Measurements from ENCODE around the gene ANKRD10. TPM values are rescaled to one million over a fixed set of nuclear protein-coding genes. Genes with fewer than 3 reads are reported as not detected.

The ANKRD10 gene
- polyA plus RNA-seq, 1 donor = 172 TPM

DNA sequence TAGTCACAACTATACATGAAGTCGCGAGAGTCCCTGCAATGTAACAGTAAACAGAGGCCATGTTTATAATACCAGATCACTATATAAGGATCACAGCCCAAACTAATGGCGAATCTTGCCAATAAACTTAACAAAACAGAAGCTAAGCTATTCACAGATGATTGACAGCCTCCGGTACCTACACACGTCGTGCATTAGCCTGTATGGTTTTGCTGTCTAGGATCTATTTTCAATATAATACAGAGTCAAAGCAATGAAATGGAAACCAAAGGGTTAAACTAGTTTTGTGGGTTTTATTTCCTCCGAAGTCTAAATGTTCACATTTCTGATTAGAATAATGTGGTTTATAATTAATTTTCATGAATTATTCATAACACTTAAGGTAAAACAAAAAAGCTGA, 10.1 kb downstream of the ANKRD10 start:
- no peaks in the 10 kb centered on the region for H3K9me3 ChIP-seq (ENCODE audit: control insufficient read depth, low read depth, low read length)
- DNase-seq = no peak
- H3K4me3 ChIP-seq (ENCODE audit: low read length) = no peak overlapping the region
- peaks cover 41% of the 10 kb centered on the region for H3K36me3 ChIP-seq (ENCODE audit: control insufficient read depth, insufficient read depth, low read length)
- H3K27me3 ChIP-seq (ENCODE audit: control insufficient read depth, insufficient read depth, low read length) = no peaks in the 10 kb centered on the region
- H3K27ac ChIP-seq (ENCODE audit: low read length) = no peak overlapping the region
- WGBS (ENCODE audit: insufficient coverage, low lambda C conversion rate) = no CpG with 5 or more reads among the region's 7 CpGs
- peaks cover 3% of the 10 kb centered on the region for H3K4me1 ChIP-seq (ENCODE audit: control insufficient read depth, insufficient read depth, low read length)

DNA sequence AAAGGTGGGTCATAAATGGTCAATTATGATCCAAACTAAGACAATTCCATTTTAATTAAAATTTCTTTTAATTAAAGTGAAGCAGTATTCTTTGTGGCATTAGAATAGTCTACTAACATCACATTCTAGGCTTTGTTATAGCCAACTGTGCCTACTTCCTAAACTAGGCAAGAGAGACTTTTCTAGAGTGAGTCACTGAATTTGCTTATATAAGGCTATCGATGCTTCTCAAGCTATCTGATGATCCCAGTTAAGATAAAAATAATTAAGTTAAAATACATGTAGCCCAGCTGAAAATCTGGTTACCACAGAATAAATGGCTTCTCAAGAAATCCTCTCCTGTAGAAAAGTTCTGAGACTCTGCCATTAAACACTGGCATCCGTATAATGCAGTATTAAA, 12.5 kb downstream of the ANKRD10 start:
- Histone ChIP-seq H3K27ac (ENCODE audit: low read length) (no peak overlapping the region), H3K4me1 (ENCODE audit: control insufficient read depth, insufficient read depth, low read length) (no peaks in the 10 kb centered on the region), H3K9me3 (ENCODE audit: control insufficient read depth, low read depth, low read length) (no peaks in the 10 kb centered on the region), H3K27me3 (ENCODE audit: control insufficient read depth, insufficient read depth, low read length) (no peaks in the 10 kb centered on the region), H3K4me3 (ENCODE audit: low read length) (no peak overlapping the region), H3K36me3 (ENCODE audit: control insufficient read depth, insufficient read depth, low read length) (peaks cover 28% of the 10 kb centered on the region)
- 72% methylated on average over 2 of the region's 2 CpGs for WGBS (ENCODE audit: insufficient coverage, low lambda C conversion rate)
- no peak for DNase-seq

DNA sequence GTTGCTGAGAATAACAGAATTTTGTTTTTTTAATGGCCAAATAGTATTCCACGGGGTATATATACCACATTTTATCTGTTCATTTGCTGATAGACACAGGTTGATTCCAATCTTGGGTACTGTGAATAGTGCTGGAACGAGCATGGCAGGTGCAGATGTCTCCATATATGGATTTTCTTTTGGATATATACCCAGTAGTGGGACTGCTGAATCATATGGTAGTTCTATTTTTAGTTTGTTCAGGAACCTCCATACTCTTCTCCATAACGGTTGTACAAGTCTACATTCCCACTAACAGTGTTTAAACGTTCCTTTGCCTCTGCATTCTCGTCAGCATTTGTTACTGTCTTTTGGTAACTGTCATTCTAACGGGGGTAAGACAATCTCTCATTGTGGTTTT, 17.3 kb downstream of the ANKRD10 start:
- H3K4me1 ChIP-seq (ENCODE audit: control insufficient read depth, insufficient read depth, low read length) = no peaks in the 10 kb centered on the region
- no peak overlapping the region for H3K4me3 ChIP-seq (ENCODE audit: low read length)
- 89% methylated on average over 3 of the region's 6 CpGs for WGBS (ENCODE audit: insufficient coverage, low lambda C conversion rate)
- no peak for DNase-seq
- no peaks in the 10 kb centered on the region for H3K27me3 ChIP-seq (ENCODE audit: control insufficient read depth, insufficient read depth, low read length)
- H3K27ac ChIP-seq (ENCODE audit: low read length) = no peak overlapping the region
- no peaks in the 10 kb centered on the region for H3K9me3 ChIP-seq (ENCODE audit: control insufficient read depth, low read depth, low read length)
- peaks cover 22% of the 10 kb centered on the region for H3K36me3 ChIP-seq (ENCODE audit: control insufficient read depth, insufficient read depth, low read length)

DNA sequence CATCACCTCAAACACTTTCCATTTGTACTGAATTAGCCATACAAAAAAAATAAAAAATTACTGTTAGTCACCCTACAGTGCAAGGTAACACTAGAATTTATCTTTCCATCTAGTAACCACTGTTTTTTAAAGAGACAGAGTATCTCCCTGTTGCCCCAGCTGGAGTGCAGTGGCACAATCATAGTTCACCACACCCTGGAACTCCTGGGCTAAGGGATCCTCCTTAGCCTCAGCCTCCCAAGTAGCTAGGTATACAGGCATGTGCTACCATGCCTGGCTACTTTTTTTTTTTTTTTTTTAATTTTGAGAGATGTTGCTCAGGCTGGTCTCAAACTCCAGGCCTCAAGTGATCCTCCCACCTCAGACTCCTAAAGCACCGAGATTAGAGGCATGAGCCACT, 17.9 kb downstream of the ANKRD10 start:
- Histone ChIP-seq H3K27ac (ENCODE audit: low read length) (no peak overlapping the region), H3K4me3 (ENCODE audit: low read length) (no peak overlapping the region), H3K4me1 (ENCODE audit: control insufficient read depth, insufficient read depth, low read length) (no peaks in the 10 kb centered on the region), H3K9me3 (ENCODE audit: control insufficient read depth, low read depth, low read length) (no peaks in the 10 kb centered on the region), H3K36me3 (ENCODE audit: control insufficient read depth, insufficient read depth, low read length) (peaks cover 21% of the 10 kb centered on the region), H3K27me3 (ENCODE audit: control insufficient read depth, insufficient read depth, low read length) (no peaks in the 10 kb centered on the region)
- no peak for DNase-seq
- no CpG with 5 or more reads among the region's 1 CpG for WGBS (ENCODE audit: insufficient coverage, low lambda C conversion rate)

DNA sequence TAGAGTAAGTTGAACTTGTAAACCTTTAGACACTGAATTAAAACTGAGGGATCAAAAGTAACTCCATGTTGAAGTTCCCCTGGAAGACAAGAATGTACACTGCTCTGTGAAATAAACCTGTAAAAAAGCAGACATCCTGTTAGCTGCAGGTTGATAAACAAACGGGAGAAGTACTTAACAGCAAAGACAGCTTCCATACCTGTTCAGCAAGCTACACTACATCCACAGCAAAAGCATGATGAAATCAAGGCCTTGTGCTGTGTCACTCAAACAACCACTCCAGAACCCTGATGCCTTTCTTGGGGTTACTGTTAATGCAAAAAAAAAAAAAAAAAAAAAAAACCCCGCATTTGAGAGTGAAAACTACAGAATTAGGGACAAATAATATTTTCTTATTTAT, 20.8 kb downstream of the ANKRD10 start:
- H3K9me3 ChIP-seq (ENCODE audit: control insufficient read depth, low read depth, low read length) = no peaks in the 10 kb centered on the region
- H3K4me3 ChIP-seq (ENCODE audit: low read length) = no peak overlapping the region
- no CpG with 5 or more reads among the region's 2 CpGs for WGBS (ENCODE audit: insufficient coverage, low lambda C conversion rate)
- H3K4me1 ChIP-seq (ENCODE audit: control insufficient read depth, insufficient read depth, low read length) = no peaks in the 10 kb centered on the region
- no peak for DNase-seq
- H3K27ac ChIP-seq (ENCODE audit: low read length) = no peak overlapping the region
- H3K36me3 ChIP-seq (ENCODE audit: control insufficient read depth, insufficient read depth, low read length) = peaks cover 18% of the 10 kb centered on the region
- H3K27me3 ChIP-seq (ENCODE audit: control insufficient read depth, insufficient read depth, low read length) = no peaks in the 10 kb centered on the region

DNA sequence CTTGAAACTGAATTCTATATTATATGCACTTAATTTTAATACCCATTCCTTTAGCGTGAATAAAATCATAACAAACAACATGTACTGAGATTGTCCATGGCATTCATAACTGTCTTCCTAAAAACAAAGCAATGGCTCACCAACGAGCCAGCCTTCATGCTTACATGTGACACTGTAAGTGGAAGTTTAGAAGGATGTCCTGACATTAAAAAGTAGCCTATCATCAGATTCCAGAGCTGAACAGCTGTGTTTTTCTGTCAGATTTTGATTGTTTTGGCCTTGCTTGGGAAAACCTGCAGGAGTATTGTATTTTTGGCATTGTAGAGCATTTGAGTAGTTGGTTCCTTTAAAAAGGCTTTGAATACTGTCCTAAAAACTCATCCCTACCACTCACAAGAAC, 21.3 kb downstream of the ANKRD10 start:
- no peak overlapping the region for H3K27ac ChIP-seq (ENCODE audit: low read length)
- no peaks in the 10 kb centered on the region for H3K27me3 ChIP-seq (ENCODE audit: control insufficient read depth, insufficient read depth, low read length)
- H3K36me3 ChIP-seq (ENCODE audit: control insufficient read depth, insufficient read depth, low read length) = peaks cover 18% of the 10 kb centered on the region
- H3K4me3 ChIP-seq (ENCODE audit: low read length) = no peak overlapping the region
- WGBS (ENCODE audit: insufficient coverage, low lambda C conversion rate) = 100% methylated on average over 1 of the region's 2 CpGs
- H3K4me1 ChIP-seq (ENCODE audit: control insufficient read depth, insufficient read depth, low read length) = no peaks in the 10 kb centered on the region
- DNase-seq = no peak
- H3K9me3 ChIP-seq (ENCODE audit: control insufficient read depth, low read depth, low read length) = no peaks in the 10 kb centered on the region

DNA sequence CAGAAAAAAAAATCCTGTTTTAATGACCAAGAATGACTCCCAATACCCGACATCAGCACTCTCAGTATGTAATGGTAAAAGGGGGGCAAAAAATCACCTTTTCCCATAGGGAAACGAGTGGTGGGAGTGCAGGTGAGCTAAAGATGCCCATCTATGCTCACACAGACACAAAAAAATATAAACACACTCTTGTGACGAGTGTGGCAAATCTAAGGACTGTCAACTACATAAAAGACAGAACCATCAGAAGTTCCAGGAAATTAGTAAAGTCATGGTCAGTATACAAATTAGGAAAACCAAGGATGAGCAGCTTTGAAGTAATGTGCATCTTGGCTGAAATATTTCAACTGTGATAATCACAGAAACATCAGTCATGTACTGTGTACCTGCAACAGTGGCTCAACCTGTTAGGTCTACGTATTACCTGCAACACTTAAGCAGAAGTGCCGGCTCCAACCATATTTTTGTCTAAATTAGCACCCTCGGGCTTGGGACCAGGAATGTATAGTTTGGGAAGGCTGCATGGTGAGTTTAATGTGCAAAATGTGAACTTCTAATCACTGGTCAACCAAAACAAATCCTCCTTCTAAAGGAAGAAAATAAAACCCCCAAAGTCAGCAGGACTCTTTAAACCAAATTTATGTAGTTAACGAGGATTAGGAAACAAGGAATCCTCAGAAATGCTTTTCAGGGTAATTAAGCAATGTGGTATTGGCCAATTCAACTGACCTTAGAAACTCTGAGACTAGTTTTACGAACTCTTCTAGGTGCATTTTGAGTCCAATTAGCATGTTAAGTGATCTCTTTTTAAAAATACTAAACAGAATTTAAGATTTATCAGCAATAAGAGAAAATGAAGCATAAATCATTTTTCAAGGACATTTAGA, 24.3 kb downstream of the ANKRD10 start:
- no peak for DNase-seq
- Histone ChIP-seq H3K4me3 (ENCODE audit: low read length) (no peak overlapping the region), H3K27me3 (ENCODE audit: control insufficient read depth, insufficient read depth, low read length) (no peaks in the 10 kb centered on the region), H3K27ac (ENCODE audit: low read length) (no peak overlapping the region), H3K36me3 (ENCODE audit: control insufficient read depth, insufficient read depth, low read length) (peaks cover 11% of the 10 kb centered on the region), H3K4me1 (ENCODE audit: control insufficient read depth, insufficient read depth, low read length) (no peaks in the 10 kb centered on the region), H3K9me3 (ENCODE audit: control insufficient read depth, low read depth, low read length) (no peaks in the 10 kb centered on the region)
- 80% methylated on average over 1 of the region's 8 CpGs for WGBS (ENCODE audit: insufficient coverage, low lambda C conversion rate)

DNA sequence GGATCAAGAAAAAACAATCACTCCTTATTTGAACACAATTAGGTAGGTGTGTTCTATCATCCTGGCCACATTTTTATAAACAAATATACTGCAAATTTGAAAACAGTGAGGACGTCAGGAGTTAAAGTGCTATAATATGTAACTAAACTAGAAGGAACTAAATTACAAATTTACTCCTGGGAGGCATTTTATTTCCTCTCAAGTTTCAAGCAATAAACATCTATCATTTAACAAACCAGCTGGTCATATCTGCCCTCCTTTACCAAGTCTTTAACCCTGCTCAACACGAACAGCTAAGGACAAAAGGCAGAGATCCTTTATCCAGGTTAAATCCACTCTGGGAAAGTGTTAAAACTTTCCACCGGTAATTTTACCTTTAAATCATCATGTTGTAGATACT, 26.5 kb downstream of the ANKRD10 start:
- no peaks in the 10 kb centered on the region for H3K4me1 ChIP-seq (ENCODE audit: control insufficient read depth, insufficient read depth, low read length)
- no CpG with 5 or more reads among the region's 3 CpGs for WGBS (ENCODE audit: insufficient coverage, low lambda C conversion rate)
- no peak for DNase-seq
- H3K27ac ChIP-seq (ENCODE audit: low read length) = no peak overlapping the region
- no peaks in the 10 kb centered on the region for H3K27me3 ChIP-seq (ENCODE audit: control insufficient read depth, insufficient read depth, low read length)
- no peak overlapping the region for H3K4me3 ChIP-seq (ENCODE audit: low read length)
- H3K9me3 ChIP-seq (ENCODE audit: control insufficient read depth, low read depth, low read length) = no peaks in the 10 kb centered on the region
- H3K36me3 ChIP-seq (ENCODE audit: control insufficient read depth, insufficient read depth, low read length) = peaks cover 7% of the 10 kb centered on the region

DNA sequence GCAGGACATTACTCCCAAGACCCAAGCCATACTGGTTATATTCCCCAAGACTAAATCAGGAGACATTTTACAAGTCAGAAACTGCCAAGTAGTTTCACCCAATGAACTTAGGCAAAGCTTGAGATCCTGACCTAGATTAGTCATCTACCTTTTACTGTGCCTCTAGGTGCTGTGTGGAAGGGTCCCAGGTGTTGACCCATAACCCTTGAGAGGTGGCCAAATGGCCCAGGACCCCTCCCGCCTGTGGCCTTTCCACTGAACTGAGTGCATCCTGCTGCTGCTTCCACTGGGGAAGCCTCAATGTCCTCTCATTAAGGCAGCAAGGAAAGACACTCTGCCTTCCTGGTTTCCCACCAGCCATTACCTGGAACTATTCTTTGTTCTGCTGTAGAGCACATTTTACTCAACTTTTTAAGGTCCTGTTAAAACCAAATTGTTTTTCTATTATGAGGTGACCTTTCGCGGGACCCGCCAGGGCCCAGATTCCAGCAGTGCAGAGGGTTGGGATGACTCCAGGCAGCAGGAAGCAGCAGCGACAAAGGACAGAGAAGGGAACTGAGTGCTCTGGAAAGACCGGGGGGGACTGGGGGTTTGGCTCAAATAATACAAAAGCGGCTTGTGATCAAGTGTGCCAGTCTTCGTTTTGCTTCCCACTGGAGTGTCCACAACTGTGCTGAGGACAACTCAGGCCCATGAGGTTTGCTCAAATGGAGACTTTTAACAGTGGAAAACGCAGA, 27.1 kb downstream of the ANKRD10 start:
- no peaks in the 10 kb centered on the region for H3K9me3 ChIP-seq (ENCODE audit: control insufficient read depth, low read depth, low read length)
- H3K36me3 ChIP-seq (ENCODE audit: control insufficient read depth, insufficient read depth, low read length) = peaks cover 3% of the 10 kb centered on the region
- no peaks in the 10 kb centered on the region for H3K4me1 ChIP-seq (ENCODE audit: control insufficient read depth, insufficient read depth, low read length)
- WGBS (ENCODE audit: insufficient coverage, low lambda C conversion rate) = no CpG with 5 or more reads among the region's 9 CpGs
- DNase-seq = no peak
- H3K27me3 ChIP-seq (ENCODE audit: control insufficient read depth, insufficient read depth, low read length) = no peaks in the 10 kb centered on the region
- H3K4me3 ChIP-seq (ENCODE audit: low read length) = no peak overlapping the region
- H3K27ac ChIP-seq (ENCODE audit: low read length) = no peak overlapping the region

DNA sequence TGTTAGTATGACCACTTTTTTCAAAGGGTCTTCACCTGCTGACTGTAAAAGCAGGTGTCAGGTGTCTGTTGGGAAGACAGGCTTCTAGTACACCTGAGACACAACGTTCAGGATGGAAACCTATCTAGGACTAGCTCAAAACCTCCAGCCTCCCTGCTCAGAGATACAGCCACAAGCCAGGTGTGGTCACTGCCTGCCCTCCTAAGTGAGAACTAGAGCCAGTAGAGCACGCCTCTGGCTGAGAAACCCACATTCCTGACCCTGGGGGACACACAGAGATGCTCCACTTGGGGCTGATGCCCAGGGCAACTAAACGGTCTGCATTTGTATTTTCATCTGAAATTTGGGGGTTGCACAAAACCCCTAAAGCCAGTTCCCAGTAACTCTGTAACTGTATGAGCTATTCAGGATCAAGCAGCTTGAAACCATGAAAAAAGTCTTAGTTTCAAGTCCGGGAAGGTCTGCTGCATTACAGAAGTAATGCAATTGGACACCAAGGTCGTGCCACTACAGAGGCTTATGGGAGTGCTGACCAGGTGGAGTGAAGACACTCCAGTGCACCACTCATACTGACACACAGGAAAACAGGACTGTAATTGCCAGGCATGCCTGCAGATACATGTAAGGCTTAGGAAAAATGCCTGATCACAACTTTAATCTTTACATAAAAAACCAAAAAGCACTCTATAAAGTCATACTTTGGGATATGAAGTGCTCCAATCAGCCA, 27.8 kb downstream of the ANKRD10 start:
- Histone ChIP-seq H3K27ac (ENCODE audit: low read length) (no peak overlapping the region), H3K4me3 (ENCODE audit: low read length) (no peak overlapping the region), H3K36me3 (ENCODE audit: control insufficient read depth, insufficient read depth, low read length) (peaks cover 1% of the 10 kb centered on the region), H3K9me3 (ENCODE audit: control insufficient read depth, low read depth, low read length) (no peaks in the 10 kb centered on the region), H3K27me3 (ENCODE audit: control insufficient read depth, insufficient read depth, low read length) (no peaks in the 10 kb centered on the region), H3K4me1 (ENCODE audit: control insufficient read depth, insufficient read depth, low read length) (no peaks in the 10 kb centered on the region)
- DNase-seq = no peak
- WGBS (ENCODE audit: insufficient coverage, low lambda C conversion rate) = no CpG with 5 or more reads among the region's 5 CpGs
